GM12892 (cell line): ENCODE results near the gene CDK18. TPM values are rescaled to one million over a fixed set of nuclear protein-coding genes. Genes with fewer than 3 reads are reported as not detected.

Experiments used
- DNase-seq: peaks from one replicate; pipeline ENCODE4 v3.0.0; 2011; ENCODE audit not compliant: insufficient read length
- FAIRE-seq: peaks from 2 replicates; lab custom pipeline; 2011; peaks lifted over from hg19 to GRCh38; lab: Jason Lieb, UNC
- POLR2A ChIP-seq: IDR thresholded peaks from 2 replicates; pipeline ENCODE4 v1.6.1; 2011; ENCODE audit warnings: low read depth, low read length, control low read depth
- POLR2AphosphoS5 ChIP-seq: IDR thresholded peaks from 2 replicates; pipeline ENCODE4 v1.6.1; 2011; ENCODE audit warnings: low read depth, low read length, control low read depth
- TAF1 ChIP-seq: IDR thresholded peaks from 2 replicates; pipeline ENCODE4 v1.6.1; 2011; ENCODE audit warnings: low read depth, mild to moderate bottlenecking, control low read depth, low read length, borderline replicate concordance
- polyA plus RNA-seq: library from polyadenylated mRNA; unstranded; fragments of >200 nt; gene quantifications from one replicate; pipeline ENCODE4 v1.2.1, GENCODE V29; 2012; ENCODE audit warnings: missing spikeins, inconsistent platforms; ENCODE audit not compliant: missing spikeins

The CDK18 gene
- polyA plus RNA-seq, result 0.30 TPM

GRCh38 chr1:205504311-205505075 lies at the start of gene CDK18:
CDK18 (plus strand) TSS chr1:205504669; CDS start chr1:205523168, 18,499 bp downstream.
- no peak for FAIRE-seq
- DNase-seq, result no peak
- TF ChIP-seq TAF1 (no peak), POLR2AphosphoS5 (no peak), POLR2A (no peak)

DNA sequence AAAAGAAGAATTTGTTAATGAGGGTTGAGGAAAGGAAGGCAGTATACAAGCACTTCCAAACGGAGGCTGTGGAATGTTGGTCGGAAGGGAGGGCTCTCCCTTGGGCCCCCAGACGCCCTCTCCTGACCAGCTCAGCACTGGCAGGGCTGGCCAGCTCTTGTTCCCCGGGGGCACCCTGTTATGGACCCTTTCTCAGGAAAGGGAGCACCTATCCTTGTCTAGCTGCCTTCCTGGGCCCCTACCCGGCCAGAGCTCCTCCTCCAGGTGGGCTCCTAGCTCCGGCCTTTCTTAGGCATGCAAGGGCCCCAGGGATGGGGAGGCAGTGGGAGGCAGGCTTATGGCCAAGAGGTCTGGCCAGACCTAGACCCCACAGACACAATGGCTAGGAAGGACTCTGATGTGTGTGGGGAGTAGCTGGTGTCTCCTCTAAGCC lies 49.5 kb upstream of the CDK18 start:
- TF ChIP-seq POLR2AphosphoS5, result no peak
- TF ChIP-seq TAF1, result no peak
- no peak for TF ChIP-seq POLR2A
- DNase-seq, result no peak
- no peak for FAIRE-seq

DNA sequence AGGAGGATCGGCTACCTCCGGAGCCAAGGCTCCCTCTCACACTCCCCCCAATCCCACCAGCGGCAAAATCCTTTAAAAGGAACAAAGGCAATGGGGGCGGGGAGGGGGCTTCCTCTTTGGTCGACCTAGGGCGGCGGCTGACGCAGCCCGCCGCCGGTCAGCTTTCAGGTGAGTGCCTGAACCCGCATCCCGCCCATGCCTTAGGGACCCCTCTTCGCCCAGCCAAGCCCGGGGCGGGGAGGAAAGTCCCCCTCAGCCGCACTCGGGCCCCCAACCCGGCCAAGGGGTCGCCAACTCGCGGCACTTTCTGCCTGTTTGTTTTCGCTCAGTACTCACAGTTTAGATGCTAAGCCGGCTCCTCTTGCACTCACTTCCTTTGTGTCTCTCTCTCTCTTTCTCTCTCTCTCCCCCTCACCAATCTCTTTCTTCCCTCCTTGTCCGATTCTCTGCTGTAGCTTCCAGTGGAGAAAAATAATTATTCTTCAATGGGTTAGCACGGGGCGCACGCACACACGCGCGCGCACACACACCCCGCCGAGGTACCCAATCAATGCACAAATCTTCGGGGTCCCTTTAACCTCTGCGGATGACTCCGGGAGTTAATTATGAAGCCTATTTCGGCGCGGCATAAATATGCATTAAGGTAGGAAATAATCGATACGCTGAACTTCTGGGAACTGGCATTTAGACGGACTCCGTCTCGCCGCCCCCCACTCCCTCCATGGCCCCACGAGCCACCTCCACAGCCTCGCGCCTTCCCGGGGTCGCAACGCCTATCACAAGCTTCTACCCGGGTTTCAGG lies 48.7 kb upstream of the CDK18 start, which contains the start of gene BLACAT1:
TSS of gene BLACAT1 (minus strand) at position 465 of the 802 bp plus-strand sequence.
- no peak for FAIRE-seq
- TF ChIP-seq POLR2A (no peak), POLR2AphosphoS5 (no peak), TAF1 (no peak)
- no peak for DNase-seq

- DNase-seq (no peak), FAIRE-seq (no peak)
- no peak for TF ChIP-seq TAF1
- no peak for TF ChIP-seq POLR2AphosphoS5
- TF ChIP-seq POLR2A, result no peak
These were observed 48.0 kb upstream of the CDK18 start for GRCh38 chr1:205456383-205456867.

- TF ChIP-seq POLR2A (no peak), TAF1 (no peak), POLR2AphosphoS5 (no peak)
- no peak for DNase-seq
- FAIRE-seq, result no peak
These were observed 47.4 kb upstream of the CDK18 start for GRCh38 chr1:205456868-205457745.

DNA sequence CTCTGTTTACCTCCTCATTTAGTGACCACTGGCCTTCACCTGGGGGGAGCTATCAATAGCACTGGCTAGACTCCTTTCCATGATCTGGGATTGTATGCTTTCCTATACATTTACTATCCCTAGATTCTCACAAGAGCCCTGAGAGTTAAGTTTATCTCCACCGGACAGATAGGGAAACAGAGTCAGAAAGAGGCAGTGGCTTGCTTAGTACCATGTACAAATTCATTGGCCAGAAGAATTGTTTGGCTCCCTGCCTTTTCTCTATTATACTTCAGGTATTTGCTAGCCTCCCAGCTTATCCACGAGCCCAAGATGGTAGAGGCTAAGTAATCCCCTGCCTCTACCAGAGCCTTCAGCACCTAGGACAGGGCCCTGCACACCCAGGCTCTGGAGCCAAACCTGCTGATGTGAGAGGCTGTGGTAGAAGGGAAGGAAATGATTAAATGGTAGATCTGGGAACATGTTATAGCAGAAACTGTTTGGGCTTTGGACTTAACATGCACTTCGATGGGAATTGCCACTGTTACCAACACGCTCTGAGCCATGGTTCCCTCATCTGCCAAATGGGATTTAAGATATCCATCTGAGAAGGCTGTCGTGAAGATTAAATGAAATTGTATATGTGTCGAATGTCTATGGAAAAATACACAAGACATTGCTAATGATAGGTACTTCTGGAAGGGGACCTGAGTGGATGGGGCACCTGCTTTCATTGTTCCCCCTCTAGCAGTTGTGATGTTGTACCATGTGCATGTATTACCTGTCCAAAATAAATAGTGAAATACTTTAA lies 45.5 kb upstream of the CDK18 start:
- FAIRE-seq (no peak), DNase-seq (no peak)
- TF ChIP-seq POLR2AphosphoS5, result no peak
- TF ChIP-seq TAF1, result no peak
- TF ChIP-seq POLR2A, result no peak

- TF ChIP-seq POLR2AphosphoS5 (no peak), TAF1 (no peak), POLR2A (no peak)
- no peak for FAIRE-seq
These were observed 39.1 kb upstream of the CDK18 start for GRCh38 chr1:205465392-205465791.

GRCh38 chr1:205466595-205467220 lies 37.8 kb upstream of the CDK18 start:
- no peak for TF ChIP-seq POLR2A
- TF ChIP-seq TAF1, result no peak
- no peak for TF ChIP-seq POLR2AphosphoS5
- DNase-seq, result no peak
- no peak for FAIRE-seq

More at GRCh38 chr1:205465392-205465791, 39.1 kb upstream of the CDK18 start:
- DNase-seq, result no peak

- TF ChIP-seq TAF1, result no peak
- TF ChIP-seq POLR2A, result no peak
- TF ChIP-seq POLR2AphosphoS5, result no peak
- DNase-seq, result no peak
- FAIRE-seq, result no peak
These were observed 34.3 kb upstream of the CDK18 start for GRCh38 chr1:205470131-205470530.

- DNase-seq (no peak), FAIRE-seq (no peak)
- TF ChIP-seq POLR2A, result no peak
- no peak for TF ChIP-seq POLR2AphosphoS5
- no peak for TF ChIP-seq TAF1
These were observed 31.6 kb upstream of the CDK18 start for GRCh38 chr1:205472737-205473441.
